ENCODE data around the gene EME2.

EME2 gene

GRCh38 chr16:1744338-1744840, 28.2 kb upstream of the EME2 start:
- H2BK15ac ChIP-seq (ENCODE audit: low read length) = no peak overlapping the region
- H3K4me2 ChIP-seq (ENCODE audit: insufficient read depth, low read length, poor library complexity, severe bottlenecking) = no peak overlapping the region
- H2BK5ac ChIP-seq (ENCODE audit: low read length) = no peak overlapping the region
- no peak overlapping the region for H3K4me3 ChIP-seq (ENCODE audit: low read length in 2 of 2)
- peak overlapping the region; percentile 60 for H3K9ac ChIP-seq (ENCODE audit: low read depth, low read length, poor library complexity)
- no peak overlapping the region for H3K4ac ChIP-seq (ENCODE audit: low read length)
- no peak overlapping the region for H2BK120ac ChIP-seq (ENCODE audit: low read depth, low read length)
- H3K79me1 ChIP-seq (ENCODE audit: low read depth, low read length) = peaks cover 9% of the 10 kb centered on the region
- no peak overlapping the region for H3K23ac ChIP-seq (ENCODE audit: low read depth, low read length, poor library complexity)
- no peak overlapping the region for H3K14ac ChIP-seq (ENCODE audit: low read length)
- H3K27ac ChIP-seq (replicated peaks; ENCODE audit: low read length) = no peak overlapping the region
- no peak overlapping the region for H2BK12ac ChIP-seq (ENCODE audit: low read length)
- no peak overlapping the region for H4K8ac ChIP-seq (ENCODE audit: low read depth, low read length)
- WGBS, 2 donors (ENCODE audit: extremely low coverage in 2 of 2, insufficient read length in 2 of 2, insufficient replicate concordance in 1 of 2) = no CpG with 5 or more reads among the region's 24 CpGs
- peaks cover 42 to 82% of the 10 kb centered on the region in 2 donors for H3K36me3 ChIP-seq (replicated peaks in 1 of 2; ENCODE audit: control insufficient read depth in 2 of 2, insufficient read depth in 2 of 2, low read length in 2 of 2)
- no peaks in the 10 kb centered on the region for H3K27me3 ChIP-seq (ENCODE audit: control insufficient read depth in 3 of 3, insufficient read depth in 3 of 3, low read depth in 1 of 3, low read length in 3 of 3)
- no peak overlapping the region for H3K18ac ChIP-seq (ENCODE audit: low read length)
- H4K91ac ChIP-seq (ENCODE audit: low read depth, low read length, poor library complexity) = no peak overlapping the region
- no peak overlapping the region for H2AFZ ChIP-seq (ENCODE audit: low read length)
- DNase-seq (ENCODE audit: low spot score) = no peak
- H3K4me1 ChIP-seq (ENCODE audit: control insufficient read depth in 2 of 2, insufficient read depth in 1 of 2, low read depth in 1 of 2, low read length in 2 of 2) = no peaks in the 10 kb centered on the region
- peaks cover 0 to 13% of the 10 kb centered on the region in 2 donors for H3K9me3 ChIP-seq (replicated peaks in 1 of 2; ENCODE audit: control insufficient read depth in 2 of 2, insufficient read depth in 1 of 2, low read depth in 1 of 2, low read length in 2 of 2)
- H2AK5ac ChIP-seq (ENCODE audit: low read depth, low read length) = no peak overlapping the region

- Histone ChIP-seq H2BK15ac (ENCODE audit: low read length) (no peak overlapping the region), H3K4me3 (ENCODE audit: low read length in 2 of 2) (no peak overlapping the region), H3K4me2 (ENCODE audit: insufficient read depth, low read length, poor library complexity, severe bottlenecking) (no peak overlapping the region), H2BK120ac (ENCODE audit: low read depth, low read length) (no peak overlapping the region), H3K79me1 (ENCODE audit: low read depth, low read length) (peaks cover 8% of the 10 kb centered on the region), H3K27ac (replicated peaks; ENCODE audit: low read length) (no peak overlapping the region), H3K23ac (ENCODE audit: low read depth, low read length, poor library complexity) (no peak overlapping the region), H3K18ac (ENCODE audit: low read length) (no peak overlapping the region), H4K91ac (ENCODE audit: low read depth, low read length, poor library complexity) (no peak overlapping the region), H3K36me3 (replicated peaks in 1 of 2; ENCODE audit: control insufficient read depth in 2 of 2, insufficient read depth in 2 of 2, low read length in 2 of 2) (peaks cover 41 to 82% of the 10 kb centered on the region in 2 donors), H3K9ac (ENCODE audit: low read depth, low read length, poor library complexity) (no peak overlapping the region), H2AFZ (ENCODE audit: low read length) (no peak overlapping the region), H2BK5ac (ENCODE audit: low read length) (no peak overlapping the region), H3K9me3 (replicated peaks in 1 of 2; ENCODE audit: control insufficient read depth in 2 of 2, insufficient read depth in 1 of 2, low read depth in 1 of 2, low read length in 2 of 2) (peaks cover 0 to 3% of the 10 kb centered on the region in 2 donors), H3K4me1 (ENCODE audit: control insufficient read depth in 2 of 2, insufficient read depth in 1 of 2, low read depth in 1 of 2, low read length in 2 of 2) (no peaks in the 10 kb centered on the region), H3K27me3 (ENCODE audit: control insufficient read depth in 3 of 3, insufficient read depth in 3 of 3, low read depth in 1 of 3, low read length in 3 of 3) (no peaks in the 10 kb centered on the region), H2BK12ac (ENCODE audit: low read length) (no peak overlapping the region), H2AK5ac (ENCODE audit: low read depth, low read length) (no peak overlapping the region), H3K14ac (ENCODE audit: low read length) (no peak overlapping the region), H3K4ac (ENCODE audit: low read length) (no peak overlapping the region), H4K8ac (ENCODE audit: low read depth, low read length) (no peak overlapping the region)
- DNase-seq (ENCODE audit: low spot score) = no peak
- WGBS, 2 donors (ENCODE audit: extremely low coverage in 2 of 2, insufficient read length in 2 of 2, insufficient replicate concordance in 1 of 2) = no CpG with 5 or more reads among the region's 25 CpGs
Measured at GRCh38 chr16:1745181-1745899, 27.3 kb upstream of the EME2 start.

- Histone ChIP-seq H3K4me3 (ENCODE audit: low read length in 2 of 2) (no peak overlapping the region), H2BK12ac (ENCODE audit: low read length) (peak overlapping the region; percentile 41), H3K27ac (replicated peaks; ENCODE audit: low read length) (no peak overlapping the region), H3K14ac (ENCODE audit: low read length) (no peak overlapping the region), H2AK5ac (ENCODE audit: low read depth, low read length) (no peak overlapping the region), H3K18ac (ENCODE audit: low read length) (no peak overlapping the region), H3K27me3 (ENCODE audit: control insufficient read depth in 3 of 3, insufficient read depth in 3 of 3, low read depth in 1 of 3, low read length in 3 of 3) (no peaks in the 10 kb centered on the region), H2BK120ac (ENCODE audit: low read depth, low read length) (no peak overlapping the region), H3K4me1 (ENCODE audit: control insufficient read depth in 2 of 2, insufficient read depth in 1 of 2, low read depth in 1 of 2, low read length in 2 of 2) (no peaks in the 10 kb centered on the region), H3K36me3 (replicated peaks in 1 of 2; ENCODE audit: control insufficient read depth in 2 of 2, insufficient read depth in 2 of 2, low read length in 2 of 2) (peaks cover 35 to 82% of the 10 kb centered on the region in 2 donors), H4K91ac (ENCODE audit: low read depth, low read length, poor library complexity) (no peak overlapping the region), H2AFZ (ENCODE audit: low read length) (no peak overlapping the region), H3K4ac (ENCODE audit: low read length) (no peak overlapping the region), H2BK15ac (ENCODE audit: low read length) (no peak overlapping the region), H3K23ac (ENCODE audit: low read depth, low read length, poor library complexity) (no peak overlapping the region), H3K4me2 (ENCODE audit: insufficient read depth, low read length, poor library complexity, severe bottlenecking) (no peak overlapping the region), H3K9me3 (replicated peaks in 1 of 2; ENCODE audit: control insufficient read depth in 2 of 2, insufficient read depth in 1 of 2, low read depth in 1 of 2, low read length in 2 of 2) (peaks cover 0 to 1% of the 10 kb centered on the region in 2 donors), H2BK5ac (ENCODE audit: low read length) (no peak overlapping the region), H3K9ac (ENCODE audit: low read depth, low read length, poor library complexity) (no peak overlapping the region), H4K8ac (ENCODE audit: low read depth, low read length) (no peak overlapping the region), H3K79me1 (ENCODE audit: low read depth, low read length) (peaks cover 1% of the 10 kb centered on the region)
- no peak for DNase-seq (ENCODE audit: low spot score)
- WGBS, 2 donors (ENCODE audit: extremely low coverage in 2 of 2, insufficient read length in 2 of 2, insufficient replicate concordance in 1 of 2) = no CpG with 5 or more reads among the region's 29 CpGs
Measured at GRCh38 chr16:1745900-1746692, 26.5 kb upstream of the EME2 start.

GRCh38 chr16:1746693-1747195, 25.9 kb upstream of the EME2 start:
- H3K9ac ChIP-seq (ENCODE audit: low read depth, low read length, poor library complexity) = peak overlapping the region; percentile 44
- no peak overlapping the region for H2BK15ac ChIP-seq (ENCODE audit: low read length)
- no peak overlapping the region for H2BK5ac ChIP-seq (ENCODE audit: low read length)
- H3K4me3 ChIP-seq (ENCODE audit: low read length in 2 of 2) = no peak overlapping the region
- no peak overlapping the region for H2AFZ ChIP-seq (ENCODE audit: low read length)
- H3K18ac ChIP-seq (ENCODE audit: low read length) = no peak overlapping the region
- H2BK120ac ChIP-seq (ENCODE audit: low read depth, low read length) = no peak overlapping the region
- no peak overlapping the region for H4K8ac ChIP-seq (ENCODE audit: low read depth, low read length)
- H2BK12ac ChIP-seq (ENCODE audit: low read length) = peak overlapping the region; percentile 41
- peak overlapping the region; percentile 65 for H3K23ac ChIP-seq (ENCODE audit: low read depth, low read length, poor library complexity)
- DNase-seq (ENCODE audit: low spot score) = no peak
- H3K27ac ChIP-seq (replicated peaks; ENCODE audit: low read length) = no peak overlapping the region
- peaks cover 1% of the 10 kb centered on the region for H3K79me1 ChIP-seq (ENCODE audit: low read depth, low read length)
- no peak overlapping the region for H3K14ac ChIP-seq (ENCODE audit: low read length)
- no peak overlapping the region for H3K4ac ChIP-seq (ENCODE audit: low read length)
- no peak overlapping the region for H2AK5ac ChIP-seq (ENCODE audit: low read depth, low read length)
- no peak overlapping the region for H4K91ac ChIP-seq (ENCODE audit: low read depth, low read length, poor library complexity)
- WGBS, 2 donors (ENCODE audit: extremely low coverage in 2 of 2, insufficient read length in 2 of 2, insufficient replicate concordance in 1 of 2) = no CpG with 5 or more reads among the region's 31 CpGs
- H3K4me2 ChIP-seq (ENCODE audit: insufficient read depth, low read length, poor library complexity, severe bottlenecking) = no peak overlapping the region
- H3K9me3 ChIP-seq (replicated peaks in 1 of 2; ENCODE audit: control insufficient read depth in 2 of 2, insufficient read depth in 1 of 2, low read depth in 1 of 2, low read length in 2 of 2) = peaks cover 0 to 1% of the 10 kb centered on the region in 2 donors
- H3K27me3 ChIP-seq (ENCODE audit: control insufficient read depth in 3 of 3, insufficient read depth in 3 of 3, low read depth in 1 of 3, low read length in 3 of 3) = no peaks in the 10 kb centered on the region
- peaks cover 38 to 83% of the 10 kb centered on the region in 2 donors for H3K36me3 ChIP-seq (replicated peaks in 1 of 2; ENCODE audit: control insufficient read depth in 2 of 2, insufficient read depth in 2 of 2, low read length in 2 of 2)
- no peaks in the 10 kb centered on the region for H3K4me1 ChIP-seq (ENCODE audit: control insufficient read depth in 2 of 2, insufficient read depth in 1 of 2, low read depth in 1 of 2, low read length in 2 of 2)

Measured in neuronal stem cell (in vitro differentiated cells).